ENCODE results near the gene CPN2. TPM values are rescaled to one million over a fixed set of nuclear protein-coding genes. Genes with fewer than 3 reads are reported as not detected.

Gene CPN2
- total RNA-seq, 4 donors from 2014 or later = 0.14 TPM; not detected in 3

- in situ Hi-C loops (cut with MboI; ENCODE audit: low pct_ligation_motif_present in 1 of 4, low pct_unique_long_range_greater_than_20kb in 1 of 4, low sequenced_read_pairs in 3 of 4) = loop anchor here (5.0 to 25.0 kb wide), 6 partner anchors 181 to 656 kb away; partner anchors contain the start of gene HES1 (in 1 of the 4)
- intact Hi-C loops (cut with DNase I; ENCODE audit: low total_unique reads) = loop anchor here (5.0 to 10.0 kb wide), 2 partner anchors 234 to 536 kb away; no protein-coding TSS in a partner anchor
- peaks cover 0 to 6% of the 10 kb centered on the region in 2 donors for H3K9me3 ChIP-seq
- TF ChIP-seq, protein P1, sequence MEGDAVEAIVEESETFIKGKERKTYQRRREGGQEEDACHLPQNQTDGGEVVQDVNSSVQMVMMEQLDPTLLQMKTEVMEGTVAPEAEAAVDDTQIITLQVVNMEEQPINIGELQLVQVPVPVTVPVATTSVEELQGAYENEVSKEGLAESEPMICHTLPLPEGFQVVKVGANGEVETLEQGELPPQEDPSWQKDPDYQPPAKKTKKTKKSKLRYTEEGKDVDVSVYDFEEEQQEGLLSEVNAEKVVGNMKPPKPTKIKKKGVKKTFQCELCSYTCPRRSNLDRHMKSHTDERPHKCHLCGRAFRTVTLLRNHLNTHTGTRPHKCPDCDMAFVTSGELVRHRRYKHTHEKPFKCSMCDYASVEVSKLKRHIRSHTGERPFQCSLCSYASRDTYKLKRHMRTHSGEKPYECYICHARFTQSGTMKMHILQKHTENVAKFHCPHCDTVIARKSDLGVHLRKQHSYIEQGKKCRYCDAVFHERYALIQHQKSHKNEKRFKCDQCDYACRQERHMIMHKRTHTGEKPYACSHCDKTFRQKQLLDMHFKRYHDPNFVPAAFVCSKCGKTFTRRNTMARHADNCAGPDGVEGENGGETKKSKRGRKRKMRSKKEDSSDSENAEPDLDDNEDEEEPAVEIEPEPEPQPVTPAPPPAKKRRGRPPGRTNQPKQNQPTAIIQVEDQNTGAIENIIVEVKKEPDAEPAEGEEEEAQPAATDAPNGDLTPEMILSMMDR (IDR thresholded peaks at IDR 0.05) = no peak
- TF ChIP-seq POLR2AphosphoS5 (IDR thresholded peaks at IDR 0.05) = no peak
- TF ChIP-seq EP300 (IDR thresholded peaks at IDR 0.05; ENCODE audit: low read depth) = no peak
- TF ChIP-seq POLR2A (IDR thresholded peaks at IDR 0.05) = no peak
- no peak overlapping the region for H3K4me3 ChIP-seq
- H3K27ac ChIP-seq = no peak overlapping the region
- no peaks in the 10 kb centered on the region for H3K36me3 ChIP-seq
- H3K4me1 ChIP-seq = peaks cover 4 to 21% (median 13%) of the 10 kb centered on the region in 4 donors
- 89 to 95% methylated on average over 2 to 3 of the region's 3 CpGs for WGBS, 2 donors (ENCODE audit: low coverage in 1 of 2)
- peaks cover 8% of the 10 kb centered on the region for H3K27me3 ChIP-seq
- DNase-seq = no peak
Measured at GRCh38 chr3:194318511-194319161, 32.5 kb downstream of the CPN2 start.

DNA sequence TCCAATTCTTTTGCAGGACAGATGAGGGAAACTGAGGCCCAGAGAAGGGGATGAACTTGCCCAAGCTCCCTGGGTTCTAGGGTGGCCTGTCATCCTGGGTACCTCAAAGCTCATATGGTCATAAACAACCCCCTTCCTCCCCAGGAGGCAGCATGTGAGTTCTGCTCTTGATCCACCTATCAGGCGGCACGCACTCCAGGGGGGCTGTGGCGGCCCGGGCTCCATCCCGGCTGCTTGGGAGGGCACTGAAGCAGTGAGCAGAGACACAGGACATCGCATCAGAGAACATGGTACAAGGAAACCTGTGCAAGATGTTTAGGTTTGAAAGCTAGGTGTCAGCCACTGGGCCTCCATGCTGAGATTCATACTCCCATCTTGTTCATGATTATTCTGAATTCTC, 34.2 kb downstream of the CPN2 start:
- DNase-seq = no peak
- H3K4me3 ChIP-seq = no peak overlapping the region
- peaks cover 0 to 6% of the 10 kb centered on the region in 2 donors for H3K9me3 ChIP-seq
- no peak overlapping the region for H3K27ac ChIP-seq
- H3K36me3 ChIP-seq = no peaks in the 10 kb centered on the region
- 96% methylated on average over 6 of the region's 6 CpGs; no CpG with 5 or more reads in 1 of the 2 donors for WGBS, 2 donors (ENCODE audit: low coverage in 1 of 2)
- intact Hi-C loops (cut with DNase I; ENCODE audit: low total_unique reads) = loop anchor here (5.0 to 10.0 kb wide), 2 partner anchors 232 to 535 kb away; no protein-coding TSS in a partner anchor
- peaks cover 11% of the 10 kb centered on the region for H3K27me3 ChIP-seq
- peaks cover 4 to 28% (median 21%) of the 10 kb centered on the region in 4 donors for H3K4me1 ChIP-seq
- TF ChIP-seq POLR2AphosphoS5 (IDR thresholded peaks at IDR 0.05) (no peak), EP300 (IDR thresholded peaks at IDR 0.05; ENCODE audit: low read depth) (no peak), POLR2A (IDR thresholded peaks at IDR 0.05) (no peak)
- TF ChIP-seq, protein P1 (IDR thresholded peaks at IDR 0.05) = no peak
- in situ Hi-C loops (cut with MboI; ENCODE audit: low pct_ligation_motif_present in 1 of 4, low pct_unique_long_range_greater_than_20kb in 1 of 4, low sequenced_read_pairs in 3 of 4) = loop anchor here (5.0 to 25.0 kb wide), 6 partner anchors 180 to 655 kb away; partner anchors contain the start of gene HES1 (in 1 of the 4)

GRCh38 chr3:194315965-194316361, 35.2 kb downstream of the CPN2 start:
- Histone ChIP-seq H3K36me3 (no peaks in the 10 kb centered on the region), H3K9me3 (peaks cover 0 to 6% of the 10 kb centered on the region in 2 donors), H3K4me3 (peak overlapping the region in 1 of 4 donors; percentile 57), H3K27me3 (peaks cover 11% of the 10 kb centered on the region), H3K4me1 (peaks cover 4 to 28% (median 21%) of the 10 kb centered on the region in 4 donors), H3K27ac (peak overlapping the region in 3 of 4 donors; percentile 53 to 69 (median 58))
- TF ChIP-seq, protein P1 (IDR thresholded peaks at IDR 0.05) = peak in 2 of 5 experiments; percentile 1 to 5
- TF ChIP-seq POLR2AphosphoS5 (IDR thresholded peaks at IDR 0.05) = no peak
- 35 to 80% methylated on average over 4 to 17 of the region's 17 CpGs for WGBS, 2 donors (ENCODE audit: low coverage in 1 of 2)
- no peak for DNase-seq
- in situ Hi-C loops (cut with MboI; ENCODE audit: low pct_ligation_motif_present in 1 of 4, low pct_unique_long_range_greater_than_20kb in 1 of 4, low sequenced_read_pairs in 3 of 4) (loop anchor here (5.0 to 25.0 kb wide), 6 partner anchors 179 to 654 kb away; partner anchors contain the start of gene HES1 (in 1 of the 4)), intact Hi-C loops (cut with DNase I; ENCODE audit: low total_unique reads) (loop anchor here (5.0 to 10.0 kb wide), 2 partner anchors 231 to 534 kb away; no protein-coding TSS in a partner anchor)

Measured in transverse colon (tissue), 4 donors.